ENCODE results near the gene AGAP6. TPM values are rescaled to one million over a fixed set of nuclear protein-coding genes. Genes with fewer than 3 reads are reported as not detected.
"Not testable (repeated sequence)": the region's sequence is repeated elsewhere in the genome, so short reads cannot be mapped to it uniquely, and the experiment has no call there.

The AGAP6 gene
- polyA plus RNA-seq, 1 donor (not counting 4 experiments of a cell fraction or from before 2014, with no cell fraction given), result 9.9 TPM

GRCh38 chr10:50020451-50021024 is 32.3 kb downstream of the AGAP6 start:
- H3K36me3 ChIP-seq (ENCODE audit: control insufficient read depth in 2 of 2, extremely low read depth in 1 of 2, insufficient read depth in 2 of 2, low read length in 2 of 2); H3K9me3 ChIP-seq (ENCODE audit: control insufficient read depth, low read depth, low read length); H3K9ac ChIP-seq (ENCODE audit: control insufficient read depth, extremely low read depth, insufficient read depth, low read length); H3K79me2 ChIP-seq (ENCODE audit: control insufficient read depth, insufficient read depth, low read length); H2AFZ ChIP-seq (ENCODE audit: control insufficient read depth, low read length); DNase-seq (ENCODE audit: low read depth, low spot score); FAIRE-seq; H3K4me2 ChIP-seq (ENCODE audit: control insufficient read depth, extremely low read depth, insufficient read depth, low read depth, low read length); H3K4me3 ChIP-seq (ENCODE audit: control insufficient read depth in 2 of 3, extremely low read depth in 1 of 3, insufficient read depth in 2 of 3, low read depth in 1 of 3, low read length in 3 of 3); H3K4me1 ChIP-seq (ENCODE audit: control insufficient read depth, extremely low read depth, insufficient read depth, low read length); H3K27ac ChIP-seq (ENCODE audit: control insufficient read depth, insufficient read depth, low read length); H3K9me1 ChIP-seq (ENCODE audit: control insufficient read depth, extremely low read depth, insufficient read depth, low read length); dilution Hi-C loops (cut with MboI; ENCODE audit: extremely low pct_ligation_motif_present, low sequenced_read_pairs); H4K20me1 ChIP-seq (ENCODE audit: control insufficient read depth, extremely low read depth, insufficient read depth, low read length): not testable (repeated sequence)
- H3K27me3 ChIP-seq (ENCODE audit: control insufficient read depth, extremely low read depth, insufficient read depth, low read length), result peaks cover 14% of the 10 kb centered on the region

GRCh38 chr10:50021646-50022045 is 33.4 kb downstream of the AGAP6 start:
- no peaks in the 10 kb centered on the region for H3K36me3 ChIP-seq (ENCODE audit: control insufficient read depth in 2 of 2, extremely low read depth in 1 of 2, insufficient read depth in 2 of 2, low read length in 2 of 2)
- H3K4me2 ChIP-seq (ENCODE audit: control insufficient read depth, extremely low read depth, insufficient read depth, low read depth, low read length), result no peak overlapping the region
- H4K20me1 ChIP-seq (ENCODE audit: control insufficient read depth, extremely low read depth, insufficient read depth, low read length), result no peaks in the 10 kb centered on the region
- peaks cover 17% of the 10 kb centered on the region for H3K27me3 ChIP-seq (ENCODE audit: control insufficient read depth, extremely low read depth, insufficient read depth, low read length)
- dilution Hi-C loops (cut with MboI; ENCODE audit: extremely low pct_ligation_motif_present, low sequenced_read_pairs), result no loop called here
- H3K79me2 ChIP-seq (ENCODE audit: control insufficient read depth, insufficient read depth, low read length), result no peaks in the 10 kb centered on the region
- FAIRE-seq, result no peak
- H3K9ac ChIP-seq (ENCODE audit: control insufficient read depth, extremely low read depth, insufficient read depth, low read length), result no peak overlapping the region
- no peak overlapping the region for H3K4me3 ChIP-seq (ENCODE audit: control insufficient read depth in 2 of 3, extremely low read depth in 1 of 3, insufficient read depth in 2 of 3, low read depth in 1 of 3, low read length in 3 of 3)
- DNase-seq (ENCODE audit: low read depth, low spot score), result no peak
- H3K9me3 ChIP-seq (ENCODE audit: control insufficient read depth, low read depth, low read length), result no peaks in the 10 kb centered on the region
- TF ChIP-seq EZH2 (IDR thresholded peaks at IDR 0.05; ENCODE audit: low read length), result no peak
- H2AFZ ChIP-seq (ENCODE audit: control insufficient read depth, low read length), result no peak overlapping the region
- H3K9me1 ChIP-seq (ENCODE audit: control insufficient read depth, extremely low read depth, insufficient read depth, low read length), result no peaks in the 10 kb centered on the region
- no peak overlapping the region for H3K27ac ChIP-seq (ENCODE audit: control insufficient read depth, insufficient read depth, low read length)
- no peaks in the 10 kb centered on the region for H3K4me1 ChIP-seq (ENCODE audit: control insufficient read depth, extremely low read depth, insufficient read depth, low read length)

GRCh38 chr10:50024716-50025383 is 36.6 kb downstream of the AGAP6 start:
- H3K9ac ChIP-seq (ENCODE audit: control insufficient read depth, extremely low read depth, insufficient read depth, low read length); H4K20me1 ChIP-seq (ENCODE audit: control insufficient read depth, extremely low read depth, insufficient read depth, low read length); H3K4me1 ChIP-seq (ENCODE audit: control insufficient read depth, extremely low read depth, insufficient read depth, low read length); H2AFZ ChIP-seq (ENCODE audit: control insufficient read depth, low read length); H3K36me3 ChIP-seq (ENCODE audit: control insufficient read depth in 2 of 2, extremely low read depth in 1 of 2, insufficient read depth in 2 of 2, low read length in 2 of 2); H3K9me3 ChIP-seq (ENCODE audit: control insufficient read depth, low read depth, low read length); H3K4me2 ChIP-seq (ENCODE audit: control insufficient read depth, extremely low read depth, insufficient read depth, low read depth, low read length); FAIRE-seq; H3K79me2 ChIP-seq (ENCODE audit: control insufficient read depth, insufficient read depth, low read length); H3K4me3 ChIP-seq (ENCODE audit: control insufficient read depth in 2 of 3, extremely low read depth in 1 of 3, insufficient read depth in 2 of 3, low read depth in 1 of 3, low read length in 3 of 3); dilution Hi-C loops (cut with MboI; ENCODE audit: extremely low pct_ligation_motif_present, low sequenced_read_pairs); H3K27ac ChIP-seq (ENCODE audit: control insufficient read depth, insufficient read depth, low read length); DNase-seq (ENCODE audit: low read depth, low spot score); H3K9me1 ChIP-seq (ENCODE audit: control insufficient read depth, extremely low read depth, insufficient read depth, low read length): not testable (repeated sequence)
- H3K27me3 ChIP-seq (ENCODE audit: control insufficient read depth, extremely low read depth, insufficient read depth, low read length), result peaks cover 17% of the 10 kb centered on the region
